ENCODE results near the gene MECP2. TPM values are rescaled to one million over a fixed set of nuclear protein-coding genes. Genes with fewer than 3 reads are reported as not detected.
A peak's percentile ranks its signal among the peaks of the same experiment; 100 is the strongest.

Gene MECP2
- total and polyA plus RNA-seq, 9 donors: 17.5 to 24.0 (median 20.7) TPM

GRCh38 chrX:154049209-154050112, 48.1 kb downstream of the MECP2 start:
- H3K4me3 ChIP-seq (ENCODE audit: low read length): no peak overlapping the region
- peaks cover 21% of the 10 kb centered on the region for H3K4me1 ChIP-seq (ENCODE audit: control insufficient read depth, insufficient read depth, low read length)
- H3K36me3 ChIP-seq (ENCODE audit: control insufficient read depth, insufficient read depth, low read length): no peaks in the 10 kb centered on the region
- no peak overlapping the region for H3K27ac ChIP-seq (ENCODE audit: low read length)
- 74% methylated on average over 12 of the region's 13 CpGs for WGBS (ENCODE audit: insufficient coverage)
- no peak for DNase-seq
- H3K27me3 ChIP-seq (ENCODE audit: control insufficient read depth, insufficient read depth, low read length): peaks cover 50% of the 10 kb centered on the region
- no peaks in the 10 kb centered on the region for H3K9me3 ChIP-seq (replicated peaks; ENCODE audit: control insufficient read depth, low read depth, low read length)

GRCh38 chrX:154048398-154048797, 49.1 kb downstream of the MECP2 start:
- no peak overlapping the region for H3K27ac ChIP-seq (ENCODE audit: low read length)
- WGBS (ENCODE audit: insufficient coverage): 89% methylated on average over 11 of the region's 11 CpGs
- H3K4me1 ChIP-seq (ENCODE audit: control insufficient read depth, insufficient read depth, low read length): peaks cover 21% of the 10 kb centered on the region

GRCh38 chrX:154046940-154047610, 50.4 kb downstream of the MECP2 start:
- H3K4me1 ChIP-seq (ENCODE audit: control insufficient read depth, insufficient read depth, low read length): peaks cover 30% of the 10 kb centered on the region

More at GRCh38 chrX:154048398-154048797, 49.1 kb downstream of the MECP2 start:
- Histone ChIP-seq H3K27me3 (ENCODE audit: control insufficient read depth, insufficient read depth, low read length) (peaks cover 52% of the 10 kb centered on the region), H3K9me3 (replicated peaks; ENCODE audit: control insufficient read depth, low read depth, low read length) (no peaks in the 10 kb centered on the region), H3K4me3 (ENCODE audit: low read length) (no peak overlapping the region), H3K36me3 (ENCODE audit: control insufficient read depth, insufficient read depth, low read length) (no peaks in the 10 kb centered on the region)
- DNase-seq: no peak

GRCh38 chrX:154046031-154046781, 51.3 kb downstream of the MECP2 start:
- Histone ChIP-seq H3K36me3 (ENCODE audit: control insufficient read depth, insufficient read depth, low read length) (no peaks in the 10 kb centered on the region), H3K4me3 (ENCODE audit: low read length) (no peak overlapping the region), H3K27me3 (ENCODE audit: control insufficient read depth, insufficient read depth, low read length) (peaks cover 54% of the 10 kb centered on the region), H3K9me3 (replicated peaks; ENCODE audit: control insufficient read depth, low read depth, low read length) (no peaks in the 10 kb centered on the region), H3K4me1 (ENCODE audit: control insufficient read depth, insufficient read depth, low read length) (peaks cover 36% of the 10 kb centered on the region), H3K27ac (ENCODE audit: low read length) (peak overlapping the region; percentile 76)
- peak; percentile 87 for DNase-seq
- 50% methylated on average over 2 of the region's 10 CpGs for WGBS (ENCODE audit: insufficient coverage)

More at GRCh38 chrX:154046940-154047610, 50.4 kb downstream of the MECP2 start:
- H3K9me3 ChIP-seq (replicated peaks; ENCODE audit: control insufficient read depth, low read depth, low read length): no peaks in the 10 kb centered on the region
- peaks cover 54% of the 10 kb centered on the region for H3K27me3 ChIP-seq (ENCODE audit: control insufficient read depth, insufficient read depth, low read length)
- no peak overlapping the region for H3K4me3 ChIP-seq (ENCODE audit: low read length)
- H3K27ac ChIP-seq (ENCODE audit: low read length): peak overlapping the region; percentile 67
- peak; percentile 59 for DNase-seq
- no peaks in the 10 kb centered on the region for H3K36me3 ChIP-seq (ENCODE audit: control insufficient read depth, insufficient read depth, low read length)
- 18% methylated on average over 3 of the region's 4 CpGs for WGBS (ENCODE audit: insufficient coverage)

GRCh38 chrX:154044091-154044490, 53.4 kb downstream of the MECP2 start:
- Histone ChIP-seq H3K4me1 (ENCODE audit: control insufficient read depth, insufficient read depth, low read length) (peaks cover 38% of the 10 kb centered on the region), H3K27ac (ENCODE audit: low read length) (no peak overlapping the region), H3K27me3 (ENCODE audit: control insufficient read depth, insufficient read depth, low read length) (peaks cover 49% of the 10 kb centered on the region), H3K36me3 (ENCODE audit: control insufficient read depth, insufficient read depth, low read length) (peaks cover under 1% of the 10 kb centered on the region), H3K9me3 (replicated peaks; ENCODE audit: control insufficient read depth, low read depth, low read length) (no peaks in the 10 kb centered on the region), H3K4me3 (ENCODE audit: low read length) (no peak overlapping the region)
- WGBS (ENCODE audit: insufficient coverage): 65% methylated on average over 3 of the region's 6 CpGs
- no peak for DNase-seq

GRCh38 chrX:154043003-154043763, 54.3 kb downstream of the MECP2 start:
- Histone ChIP-seq H3K36me3 (ENCODE audit: control insufficient read depth, insufficient read depth, low read length) (peaks cover 3% of the 10 kb centered on the region), H3K27me3 (ENCODE audit: control insufficient read depth, insufficient read depth, low read length) (peaks cover 52% of the 10 kb centered on the region), H3K9me3 (replicated peaks; ENCODE audit: control insufficient read depth, low read depth, low read length) (no peaks in the 10 kb centered on the region), H3K27ac (ENCODE audit: low read length) (no peak overlapping the region), H3K4me3 (ENCODE audit: low read length) (no peak overlapping the region), H3K4me1 (ENCODE audit: control insufficient read depth, insufficient read depth, low read length) (peaks cover 38% of the 10 kb centered on the region)
- no peak for DNase-seq
- 22% methylated on average over 1 of the region's 5 CpGs for WGBS (ENCODE audit: insufficient coverage)

GRCh38 chrX:154040863-154041262, 56.7 kb downstream of the MECP2 start:
- H3K27me3 ChIP-seq (ENCODE audit: control insufficient read depth, insufficient read depth, low read length): peaks cover 47% of the 10 kb centered on the region
- no peak overlapping the region for H3K27ac ChIP-seq (ENCODE audit: low read length)

GRCh38 chrX:154040307-154040756, 57.2 kb downstream of the MECP2 start:
- DNase-seq: no peak
- H3K4me1 ChIP-seq (ENCODE audit: control insufficient read depth, insufficient read depth, low read length): peaks cover 22% of the 10 kb centered on the region
- 60% methylated on average over 6 of the region's 7 CpGs for WGBS (ENCODE audit: insufficient coverage)

More at GRCh38 chrX:154040863-154041262, 56.7 kb downstream of the MECP2 start:
- no peak for DNase-seq
- no peaks in the 10 kb centered on the region for H3K9me3 ChIP-seq (replicated peaks; ENCODE audit: control insufficient read depth, low read depth, low read length)
- no peak overlapping the region for H3K4me3 ChIP-seq (ENCODE audit: low read length)
- WGBS (ENCODE audit: insufficient coverage): no CpG with 5 or more reads among the region's 13 CpGs
- H3K4me1 ChIP-seq (ENCODE audit: control insufficient read depth, insufficient read depth, low read length): peaks cover 22% of the 10 kb centered on the region
- H3K36me3 ChIP-seq (ENCODE audit: control insufficient read depth, insufficient read depth, low read length): peaks cover 3% of the 10 kb centered on the region

GRCh38 chrX:154039577-154039976, 57.9 kb downstream of the MECP2 start:
- Histone ChIP-seq H3K4me3 (ENCODE audit: low read length) (no peak overlapping the region), H3K9me3 (replicated peaks; ENCODE audit: control insufficient read depth, low read depth, low read length) (no peaks in the 10 kb centered on the region), H3K27ac (ENCODE audit: low read length) (no peak overlapping the region), H3K4me1 (ENCODE audit: control insufficient read depth, insufficient read depth, low read length) (peaks cover 22% of the 10 kb centered on the region), H3K36me3 (ENCODE audit: control insufficient read depth, insufficient read depth, low read length) (peaks cover 3% of the 10 kb centered on the region), H3K27me3 (ENCODE audit: control insufficient read depth, insufficient read depth, low read length) (peaks cover 39% of the 10 kb centered on the region)
- 86% methylated on average over 10 of the region's 11 CpGs for WGBS (ENCODE audit: insufficient coverage)
- DNase-seq: no peak

More at GRCh38 chrX:154040307-154040756, 57.2 kb downstream of the MECP2 start:
- Histone ChIP-seq H3K27me3 (ENCODE audit: control insufficient read depth, insufficient read depth, low read length) (peaks cover 46% of the 10 kb centered on the region), H3K27ac (ENCODE audit: low read length) (no peak overlapping the region), H3K4me3 (ENCODE audit: low read length) (no peak overlapping the region), H3K9me3 (replicated peaks; ENCODE audit: control insufficient read depth, low read depth, low read length) (no peaks in the 10 kb centered on the region), H3K36me3 (ENCODE audit: control insufficient read depth, insufficient read depth, low read length) (peaks cover 3% of the 10 kb centered on the region)
